GM15510 (cell line): ENCODE measurements around the gene RFTN1.

Experiments used
- POLR2A ChIP-seq: IDR thresholded peaks from 3 replicates; pipeline ENCODE4 v1.6.1; 2011; ENCODE audit warnings: borderline replicate concordance; ENCODE audit not compliant: insufficient read length; ENCODE audit errors: extremely low read depth

Gene RFTN1

GRCh38 chr3:16516695-16517481, 3.4 kb upstream of the RFTN1 start:
- TF ChIP-seq POLR2A, result no peak

DNA sequence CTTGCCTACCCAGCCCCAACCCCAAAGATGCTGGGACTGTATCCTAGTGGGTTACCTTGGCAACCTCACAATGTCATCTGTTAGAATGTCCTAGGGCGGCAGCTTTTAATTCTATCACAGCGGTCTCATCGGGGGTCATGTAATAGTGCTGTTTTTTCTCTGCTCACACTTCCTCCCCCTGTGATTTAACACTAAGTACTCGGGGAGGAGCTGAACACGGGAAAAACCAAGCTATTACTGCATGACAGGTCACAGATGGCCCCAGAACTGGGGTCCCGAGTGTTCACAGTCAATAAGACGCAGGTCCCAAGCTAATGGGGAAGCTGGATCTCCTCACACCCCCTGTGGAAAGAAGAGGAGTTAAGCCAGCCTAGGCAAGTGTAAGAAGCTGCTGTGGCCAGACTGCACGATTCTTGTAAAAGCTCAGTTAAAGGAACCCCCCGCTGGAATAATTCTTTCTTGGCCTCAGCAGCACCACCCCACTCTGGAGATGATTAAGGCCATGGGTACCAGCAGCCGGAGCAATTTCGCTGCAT, 2.5 kb upstream of the RFTN1 start:
- peak; percentile 28 for TF ChIP-seq POLR2A

- TF ChIP-seq POLR2A, result peak; percentile 27
Measured at GRCh38 chr3:16514755-16515353, 1.4 kb upstream of the RFTN1 start.

- TF ChIP-seq POLR2A, result no peak
Measured at GRCh38 chr3:16514021-16514700, 662 bp upstream of the RFTN1 start.

GRCh38 chr3:16512435-16513140, 911 bp downstream of the RFTN1 start:
- peak; percentile 51 for TF ChIP-seq POLR2A

- TF ChIP-seq POLR2A, result peak; percentile 61
Measured at GRCh38 chr3:16511681-16512434, 1.6 kb downstream of the RFTN1 start.

DNA sequence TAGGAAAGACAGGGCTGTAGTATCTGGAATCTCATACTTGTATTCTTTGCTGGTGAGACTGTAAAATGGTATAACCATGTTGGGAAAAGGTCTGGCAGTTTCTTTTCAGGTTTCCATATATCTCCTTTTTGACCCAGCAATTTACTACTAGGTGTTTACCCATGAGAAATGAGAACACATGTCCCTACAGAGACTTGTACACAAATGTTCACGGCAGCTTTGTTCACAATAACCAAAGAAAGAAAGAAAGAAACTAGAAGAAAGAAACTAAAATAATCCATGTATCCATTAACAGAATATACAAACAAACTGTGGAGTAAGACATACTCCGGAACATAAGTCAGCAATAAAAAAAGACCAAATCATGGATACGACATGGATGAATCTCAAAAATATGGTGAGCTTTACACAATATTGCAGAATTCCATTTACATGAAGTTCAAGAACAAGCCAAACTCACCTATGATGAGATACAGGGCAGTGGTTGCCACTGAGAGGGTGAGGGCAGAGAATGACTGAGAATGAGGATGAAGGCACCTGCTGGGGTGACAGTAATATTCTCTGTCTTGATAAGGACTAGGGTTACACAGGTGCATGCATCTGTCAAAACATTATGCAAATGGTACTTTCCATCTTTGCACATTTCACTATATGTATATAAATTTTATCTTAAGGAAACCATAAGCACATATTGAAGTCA, 2.7 kb downstream of the RFTN1 start:
- TF ChIP-seq POLR2A, result peak; percentile 5

DNA sequence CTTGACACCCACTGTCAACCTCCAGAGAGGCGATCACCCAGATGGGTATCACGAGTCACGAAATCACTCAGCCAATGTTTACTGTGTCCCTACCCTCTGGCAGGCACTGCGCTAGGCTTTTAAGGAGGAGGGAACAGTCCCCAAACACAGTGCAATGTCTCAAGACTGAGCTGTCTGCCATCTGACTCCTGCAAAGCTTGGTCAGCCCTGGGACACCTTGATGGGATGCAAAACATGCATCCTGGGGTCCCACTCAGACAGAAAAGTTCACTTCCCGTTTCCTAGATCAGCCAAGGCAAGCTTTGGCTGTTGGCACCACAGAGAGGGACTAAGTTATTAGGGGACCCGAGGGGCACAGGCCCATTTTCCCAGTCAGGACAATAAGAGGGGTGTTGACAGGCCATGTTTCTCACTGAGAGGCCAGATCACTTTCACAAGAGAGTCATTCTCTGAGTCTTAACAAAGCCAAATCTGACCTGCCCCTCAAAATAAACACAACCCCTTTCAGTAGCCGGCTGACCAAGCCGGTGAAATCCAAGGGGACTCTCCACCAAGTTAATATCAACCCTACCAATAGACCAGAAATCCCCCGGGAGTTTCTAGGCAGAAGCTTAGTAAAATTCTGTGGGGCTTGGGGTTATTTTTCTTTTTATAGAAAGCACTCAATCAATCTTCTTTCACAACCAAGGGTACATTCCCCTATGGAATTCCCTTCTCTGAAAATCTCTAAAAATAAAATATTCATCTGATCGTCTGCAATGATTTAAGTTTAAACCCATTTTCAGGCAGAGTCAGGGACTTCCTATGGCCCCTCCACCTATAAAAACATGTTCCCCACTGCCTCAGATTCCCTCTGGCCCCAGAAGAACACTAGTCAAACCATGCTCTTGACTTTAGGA, 3.5 kb downstream of the RFTN1 start:
- no peak for TF ChIP-seq POLR2A

- no peak for TF ChIP-seq POLR2A
Measured at GRCh38 chr3:16508591-16508995, 4.9 kb downstream of the RFTN1 start.

GRCh38 chr3:16508243-16508578, 5.3 kb downstream of the RFTN1 start:
- no peak for TF ChIP-seq POLR2A

DNA sequence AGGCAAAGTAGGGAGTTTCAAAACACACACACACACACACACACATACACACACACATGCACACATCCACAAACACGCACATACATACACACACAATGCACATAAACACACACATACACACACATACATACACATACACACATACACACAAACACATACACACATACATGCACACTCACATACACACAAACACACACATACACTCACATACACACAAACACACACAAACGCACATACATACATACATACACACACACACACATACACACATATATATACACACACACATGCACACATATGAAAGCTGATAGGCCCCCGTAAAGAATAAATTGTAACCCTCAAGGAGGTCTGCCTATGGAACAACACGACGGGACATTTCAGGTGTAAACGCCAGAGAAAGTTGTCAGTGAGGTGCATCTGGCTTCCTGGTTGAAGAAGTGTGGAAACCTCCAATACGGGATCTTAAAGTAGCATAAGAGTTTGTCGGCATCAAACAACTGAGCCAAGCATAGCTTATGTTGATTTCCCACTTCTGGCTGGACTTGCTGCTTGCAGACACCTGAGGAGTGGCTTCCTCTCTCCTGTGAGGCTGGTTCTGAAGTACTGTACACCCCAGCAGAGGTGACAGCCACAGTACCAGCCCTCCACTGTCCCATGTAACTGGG, 5.8 kb downstream of the RFTN1 start:
- no peak for TF ChIP-seq POLR2A

GRCh38 chr3:16506884-16507577, 6.5 kb downstream of the RFTN1 start:
- TF ChIP-seq POLR2A, result no peak
